Neural crest cell (in vitro differentiated cells): Measurements from ENCODE around the gene SLC9A8. TPM values are rescaled to one million over a fixed set of nuclear protein-coding genes. Genes with fewer than 3 reads are reported as not detected.
A peak's percentile ranks its signal among the peaks of the same experiment; 100 is the strongest.
"Not testable (repeated sequence)": the region's sequence is repeated elsewhere in the genome, so short reads cannot be mapped to it uniquely, and the experiment has no call there.

ENCODE experiments used
- DNase-seq: peaks from one replicate; pipeline ENCODE4 v3.0.0; 2021; ENCODE audit warnings: low read depth, mixed read lengths, low spot score
- H3K27ac Mint-ChIP-seq: one replicate; pipeline ENCODE4 v1.8.0; 2021; ENCODE audit warnings: mild to moderate bottlenecking, mixed read lengths; ENCODE audit not compliant: unreplicated experiment
- H3K27me3 Mint-ChIP-seq: 2 replicates; pipeline ENCODE4 v1.8.0; 2021; ENCODE audit warnings: low read depth, mild to moderate bottlenecking, mixed read lengths
- H3K36me3 Mint-ChIP-seq: 2 replicates; pipeline ENCODE4 v1.8.0; 2021; ENCODE audit warnings: low read depth, mild to moderate bottlenecking, mixed read lengths
- H3K4me1 Mint-ChIP-seq: 2 replicates; pipeline ENCODE4 v1.8.0; 2021; ENCODE audit warnings: mixed read lengths
- H3K4me3 Mint-ChIP-seq: one replicate; pipeline ENCODE4 v1.8.0; 2021; ENCODE audit warnings: mild to moderate bottlenecking, mixed read lengths
- H3K9me3 Mint-ChIP-seq: 2 replicates; pipeline ENCODE4 v1.8.0; 2021; ENCODE audit warnings: mixed read lengths
- total RNA-seq: library from RNA; stranded (reverse); gene quantifications from 2 replicates; pipeline ENCODE4 v1.2.1, GENCODE V29; 2021
- TF ChIP-seq, protein P1 (sequence below): fragments of 200-600 bp; sonication (generic); conservative IDR thresholded peaks from 2 replicates; pipeline ENCODE4 v1.5.0; 2021; ENCODE audit warnings: antibody characterized with exemption, mild to moderate bottlenecking

Gene SLC9A8
- total RNA-seq, 1 donor from 2014 or later: 9.7 TPM

DNA sequence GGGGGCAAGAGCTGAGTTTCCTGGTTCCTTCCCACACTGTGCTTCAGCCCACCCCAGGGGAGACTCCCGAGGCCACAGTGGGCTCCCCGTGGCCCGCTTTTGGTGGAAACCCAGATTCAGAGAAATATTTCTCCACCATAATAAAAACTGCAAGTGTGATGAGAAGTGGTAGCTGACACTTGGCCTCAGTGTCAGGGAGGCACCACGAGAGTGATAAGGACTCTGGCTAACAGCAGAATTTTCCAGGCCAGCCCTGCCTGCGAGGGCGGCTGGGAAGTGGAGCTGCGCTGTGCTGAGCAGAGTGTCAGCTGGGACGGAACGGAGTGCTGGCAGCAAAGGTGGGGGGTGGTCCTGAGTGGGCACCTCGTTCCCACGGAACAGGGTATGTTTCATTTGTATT, 80.2 kb downstream of the SLC9A8 start:
- no peak for DNase-seq
- Mint-ChIP-seq H3K4me1 (peaks cover 57% of the 10 kb centered on the region), H3K4me3 (no peak overlapping the region), H3K27ac (peak overlapping the region; percentile 47), H3K27me3 (no peaks in the 10 kb centered on the region), H3K9me3 (no peaks in the 10 kb centered on the region), H3K36me3 (no peaks in the 10 kb centered on the region)
- TF ChIP-seq, protein P1, sequence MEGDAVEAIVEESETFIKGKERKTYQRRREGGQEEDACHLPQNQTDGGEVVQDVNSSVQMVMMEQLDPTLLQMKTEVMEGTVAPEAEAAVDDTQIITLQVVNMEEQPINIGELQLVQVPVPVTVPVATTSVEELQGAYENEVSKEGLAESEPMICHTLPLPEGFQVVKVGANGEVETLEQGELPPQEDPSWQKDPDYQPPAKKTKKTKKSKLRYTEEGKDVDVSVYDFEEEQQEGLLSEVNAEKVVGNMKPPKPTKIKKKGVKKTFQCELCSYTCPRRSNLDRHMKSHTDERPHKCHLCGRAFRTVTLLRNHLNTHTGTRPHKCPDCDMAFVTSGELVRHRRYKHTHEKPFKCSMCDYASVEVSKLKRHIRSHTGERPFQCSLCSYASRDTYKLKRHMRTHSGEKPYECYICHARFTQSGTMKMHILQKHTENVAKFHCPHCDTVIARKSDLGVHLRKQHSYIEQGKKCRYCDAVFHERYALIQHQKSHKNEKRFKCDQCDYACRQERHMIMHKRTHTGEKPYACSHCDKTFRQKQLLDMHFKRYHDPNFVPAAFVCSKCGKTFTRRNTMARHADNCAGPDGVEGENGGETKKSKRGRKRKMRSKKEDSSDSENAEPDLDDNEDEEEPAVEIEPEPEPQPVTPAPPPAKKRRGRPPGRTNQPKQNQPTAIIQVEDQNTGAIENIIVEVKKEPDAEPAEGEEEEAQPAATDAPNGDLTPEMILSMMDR: no peak

DNA sequence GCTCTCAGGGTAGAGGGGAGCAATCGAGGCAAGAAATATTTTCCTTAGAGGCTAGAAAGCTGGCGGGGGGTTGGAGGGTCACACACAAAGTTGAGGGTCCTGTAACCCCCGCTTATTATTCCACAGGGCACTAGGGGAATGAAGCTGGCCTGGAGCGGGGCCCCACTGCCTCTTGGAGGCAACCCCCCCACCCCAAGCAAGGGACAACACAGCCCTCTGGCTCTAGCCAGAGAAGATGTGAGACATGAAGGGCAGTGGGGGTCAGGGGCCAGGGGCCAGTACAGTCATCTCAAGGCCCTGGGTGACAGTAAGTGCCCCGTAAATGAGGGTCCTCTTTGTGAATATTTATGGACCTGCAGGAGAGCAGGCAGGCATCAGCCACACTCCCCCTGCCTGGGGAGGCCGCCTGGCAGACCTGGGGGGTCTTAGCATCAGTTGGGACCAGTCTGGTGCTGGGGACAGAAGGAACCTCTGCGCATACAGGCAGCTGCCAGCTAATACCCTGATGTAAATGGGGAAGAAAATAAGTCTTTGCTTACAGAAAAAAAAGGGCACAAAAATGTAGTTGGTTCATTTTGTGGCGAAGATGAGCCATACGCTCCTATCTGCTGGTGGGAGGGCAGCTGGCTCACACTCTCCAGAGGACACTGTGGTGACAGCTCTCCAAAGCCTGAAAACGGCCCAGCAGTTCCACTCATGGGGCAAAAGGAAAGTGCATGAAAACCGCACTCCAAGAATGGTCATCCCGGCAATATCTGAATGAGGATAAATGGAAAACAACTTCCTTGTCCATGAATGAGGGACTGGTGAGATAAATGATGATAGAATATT, 80.8 kb downstream of the SLC9A8 start:
- peak overlapping the region; percentile 47 for H3K27ac Mint-ChIP-seq
- TF ChIP-seq, protein P1: no peak
- H3K27me3 Mint-ChIP-seq: no peaks in the 10 kb centered on the region
- H3K9me3 Mint-ChIP-seq: no peaks in the 10 kb centered on the region
- H3K4me3 Mint-ChIP-seq: no peak overlapping the region
- H3K4me1 Mint-ChIP-seq: peaks cover 53% of the 10 kb centered on the region
- H3K36me3 Mint-ChIP-seq: no peaks in the 10 kb centered on the region
- no peak for DNase-seq

DNA sequence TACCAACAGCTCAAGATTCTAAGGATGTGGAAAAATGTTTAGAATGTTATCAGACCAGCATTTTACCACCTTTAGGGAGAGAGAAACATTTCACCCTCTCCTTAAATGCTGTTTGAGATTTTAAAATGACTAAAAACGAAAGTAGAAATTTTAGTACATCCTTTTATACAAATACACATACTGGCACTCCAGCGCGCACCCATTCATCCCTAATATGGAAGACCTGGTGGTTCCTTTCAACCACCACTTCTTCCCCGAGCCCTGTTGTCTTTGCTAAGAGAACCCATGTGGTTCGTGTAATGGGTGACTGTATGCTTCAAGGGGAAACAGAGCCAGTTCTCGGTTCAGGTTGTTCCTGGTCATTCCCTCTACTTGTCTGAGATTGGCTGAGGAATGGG, 81.4 kb downstream of the SLC9A8 start:
- H3K9me3 Mint-ChIP-seq: no peaks in the 10 kb centered on the region
- TF ChIP-seq, protein P1: no peak
- no peaks in the 10 kb centered on the region for H3K27me3 Mint-ChIP-seq
- no peaks in the 10 kb centered on the region for H3K36me3 Mint-ChIP-seq
- H3K27ac Mint-ChIP-seq: no peak overlapping the region
- no peak for DNase-seq
- H3K4me3 Mint-ChIP-seq: no peak overlapping the region
- peaks cover 47% of the 10 kb centered on the region for H3K4me1 Mint-ChIP-seq

DNA sequence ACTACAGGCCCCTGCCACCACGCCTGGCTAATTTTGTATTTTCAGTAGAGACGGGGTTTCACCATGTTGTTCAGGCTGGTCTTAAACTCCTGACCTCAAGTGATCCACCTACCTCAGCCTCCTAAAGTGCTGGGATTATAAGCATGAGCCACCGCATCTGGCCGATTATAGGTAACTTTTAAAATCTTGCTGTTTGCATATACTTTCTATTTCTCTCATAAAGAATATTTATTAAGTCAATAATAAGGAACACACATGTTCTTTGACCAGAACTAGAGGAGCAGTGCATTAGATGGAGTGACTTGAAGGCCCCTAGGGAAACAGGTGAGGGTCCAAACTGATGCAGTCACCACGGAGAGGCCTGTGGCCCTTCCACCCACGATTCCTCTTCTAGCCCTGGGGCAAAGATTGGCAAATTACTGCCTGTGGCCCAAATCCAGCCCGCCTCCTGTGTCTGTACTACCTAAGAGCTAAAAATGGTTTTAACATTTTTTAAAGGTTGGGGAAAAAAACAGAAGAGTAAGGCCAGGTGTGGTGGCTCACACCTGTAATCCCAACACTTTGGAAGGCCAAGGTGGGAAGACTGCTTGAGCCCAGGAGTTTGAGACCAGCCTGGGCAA, 83.0 kb downstream of the SLC9A8 start:
- not testable (repeated sequence) for H3K4me3 Mint-ChIP-seq, H3K27me3 Mint-ChIP-seq, H3K9me3 Mint-ChIP-seq, H3K27ac Mint-ChIP-seq, DNase-seq, H3K36me3 Mint-ChIP-seq
- H3K4me1 Mint-ChIP-seq: peaks cover 32% of the 10 kb centered on the region

DNA sequence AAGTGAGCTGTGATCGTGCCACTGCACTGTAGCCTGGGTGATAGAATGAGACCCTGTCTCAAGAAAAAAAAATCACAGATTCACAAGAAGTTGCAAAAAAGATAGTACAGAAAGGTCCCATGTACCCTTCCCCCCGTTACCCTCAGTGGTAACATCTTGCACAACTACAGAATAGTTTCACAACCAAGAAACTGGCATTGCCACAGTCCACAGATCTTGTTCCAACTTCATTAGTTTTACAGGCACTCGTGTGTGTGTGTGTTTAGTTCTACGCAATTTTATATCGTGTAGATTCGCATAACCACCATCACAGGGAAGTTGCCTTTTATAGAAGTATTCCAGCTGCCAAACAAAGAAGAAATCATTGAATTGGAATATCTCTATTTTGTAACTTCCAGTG, 83.6 kb downstream of the SLC9A8 start:
- TF ChIP-seq, protein P1: no peak
- Mint-ChIP-seq H3K9me3 (no peaks in the 10 kb centered on the region), H3K4me3 (no peak overlapping the region), H3K4me1 (peaks cover 29% of the 10 kb centered on the region), H3K36me3 (no peaks in the 10 kb centered on the region), H3K27ac (no peak overlapping the region), H3K27me3 (no peaks in the 10 kb centered on the region)
- no peak for DNase-seq
